Osteoblast (primary cell): Measurements from ENCODE around the gene CXCL12. TPM values are rescaled to one million over a fixed set of nuclear protein-coding genes. Genes with fewer than 3 reads are reported as not detected.

Experiments
- DNase-seq: peaks from one replicate; pipeline ENCODE4 v3.0.0; 2011; ENCODE audit warnings: low spot score, mixed read lengths; ENCODE audit not compliant: insufficient read length; ENCODE audit errors: missing footprints
- H2AFZ ChIP-seq: 2 replicates; pipeline ENCODE4 v1.6.0; 2011; ENCODE audit warnings: mild to moderate bottlenecking, low read length
- H3K27ac ChIP-seq: 2 replicates; pipeline ENCODE4 v1.5.1; 2011; ENCODE audit warnings: mild to moderate bottlenecking, low read depth, low read length, moderate library complexity
- H3K27me3 ChIP-seq: 2 replicates; pipeline ENCODE4 v1.6.0; 2012; ENCODE audit warnings: mild to moderate bottlenecking, control low read depth, inconsistent platforms, low read length, moderate library complexity; ENCODE audit not compliant: insufficient read depth
- H3K36me3 ChIP-seq: 2 replicates; pipeline ENCODE4 v1.5.1; 2011; ENCODE audit warnings: mild to moderate bottlenecking, low read length, control low read depth, moderate library complexity; ENCODE audit not compliant: insufficient read depth
- H3K4me1 ChIP-seq: 2 replicates; pipeline ENCODE4 v1.5.1; 2011; ENCODE audit warnings: mild to moderate bottlenecking, low read length, control low read depth, moderate library complexity; ENCODE audit not compliant: insufficient read depth
- H3K4me2 ChIP-seq: 2 replicates; pipeline ENCODE4 v1.6.0; 2011; ENCODE audit warnings: mild to moderate bottlenecking, low read length; ENCODE audit not compliant: insufficient read depth
- H3K4me3 ChIP-seq: fragments of 200-600 bp; sonication (generic); 3 replicates; pipeline ENCODE4 v1.5.1; 2012; ENCODE audit warnings: mild to moderate bottlenecking, low read length, inconsistent platforms; ENCODE audit not compliant: insufficient read depth
- H3K79me2 ChIP-seq: 2 replicates; pipeline ENCODE4 v1.6.0; 2012; ENCODE audit warnings: mild to moderate bottlenecking, low read length, control low read depth, inconsistent platforms; ENCODE audit not compliant: insufficient read depth
- H3K9me3 ChIP-seq: 2 replicates; pipeline ENCODE4 v1.5.1; 2011; ENCODE audit warnings: low read depth, low read length, control low read depth
- H4K20me1 ChIP-seq: 2 replicates; pipeline ENCODE4 v1.6.0; 2012; ENCODE audit warnings: mild to moderate bottlenecking, low read length, control low read depth; ENCODE audit not compliant: insufficient read depth
- total RNA-seq: library from RNA; depleted of rRNA; stranded (reverse); fragments of >200 nt; gene quantifications from 2 replicates; pipeline ENCODE4 v1.2.3, GENCODE V29; 2012
- TF ChIP-seq, protein P1 (sequence below): IDR thresholded peaks from 2 replicates; pipeline ENCODE4 v1.5.1; 2011; ENCODE audit warnings: mild to moderate bottlenecking, low read depth, low read length, moderate library complexity; ENCODE audit errors: extremely low read depth

The CXCL12 gene
- total RNA-seq, 1 donor = 288 TPM

GRCh38 chr10:44382981-44383748 is 1.7 kb downstream of the CXCL12 start:
- Histone ChIP-seq H3K4me1 (peaks cover 20% of the 10 kb centered on the region), H3K9me3 (no peaks in the 10 kb centered on the region), H3K4me2 (peak overlapping the region; percentile 96), H3K27ac (peak overlapping the region; percentile 76), H3K27me3 (no peaks in the 10 kb centered on the region), H2AFZ (peak overlapping the region; percentile 23), H3K36me3 (peaks cover 40% of the 10 kb centered on the region), H3K79me2 (peaks cover 67% of the 10 kb centered on the region), H3K4me3 (peak overlapping the region; percentile 88), H4K20me1 (peaks cover 51% of the 10 kb centered on the region)
- DNase-seq = peak; percentile 85
- TF ChIP-seq, protein P1, sequence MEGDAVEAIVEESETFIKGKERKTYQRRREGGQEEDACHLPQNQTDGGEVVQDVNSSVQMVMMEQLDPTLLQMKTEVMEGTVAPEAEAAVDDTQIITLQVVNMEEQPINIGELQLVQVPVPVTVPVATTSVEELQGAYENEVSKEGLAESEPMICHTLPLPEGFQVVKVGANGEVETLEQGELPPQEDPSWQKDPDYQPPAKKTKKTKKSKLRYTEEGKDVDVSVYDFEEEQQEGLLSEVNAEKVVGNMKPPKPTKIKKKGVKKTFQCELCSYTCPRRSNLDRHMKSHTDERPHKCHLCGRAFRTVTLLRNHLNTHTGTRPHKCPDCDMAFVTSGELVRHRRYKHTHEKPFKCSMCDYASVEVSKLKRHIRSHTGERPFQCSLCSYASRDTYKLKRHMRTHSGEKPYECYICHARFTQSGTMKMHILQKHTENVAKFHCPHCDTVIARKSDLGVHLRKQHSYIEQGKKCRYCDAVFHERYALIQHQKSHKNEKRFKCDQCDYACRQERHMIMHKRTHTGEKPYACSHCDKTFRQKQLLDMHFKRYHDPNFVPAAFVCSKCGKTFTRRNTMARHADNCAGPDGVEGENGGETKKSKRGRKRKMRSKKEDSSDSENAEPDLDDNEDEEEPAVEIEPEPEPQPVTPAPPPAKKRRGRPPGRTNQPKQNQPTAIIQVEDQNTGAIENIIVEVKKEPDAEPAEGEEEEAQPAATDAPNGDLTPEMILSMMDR = no peak

- H4K20me1 ChIP-seq = peaks cover 60% of the 10 kb centered on the region
- H3K4me3 ChIP-seq = peak overlapping the region; percentile 88
- peak overlapping the region; percentile 96 for H3K4me2 ChIP-seq
- no peaks in the 10 kb centered on the region for H3K27me3 ChIP-seq
- no peaks in the 10 kb centered on the region for H3K9me3 ChIP-seq
- H3K79me2 ChIP-seq = peaks cover 76% of the 10 kb centered on the region
- peaks cover 48% of the 10 kb centered on the region for H3K36me3 ChIP-seq
- H3K27ac ChIP-seq = peak overlapping the region; percentile 76
- TF ChIP-seq, protein P1 = no peak
- peaks cover 20% of the 10 kb centered on the region for H3K4me1 ChIP-seq
- no peak overlapping the region for H2AFZ ChIP-seq
- DNase-seq = peak; percentile 92
Observed at GRCh38 chr10:44382131-44382858, 2.6 kb downstream of the CXCL12 start.

- Histone ChIP-seq H4K20me1 (peaks cover 65% of the 10 kb centered on the region), H3K36me3 (peaks cover 61% of the 10 kb centered on the region), H2AFZ (no peak overlapping the region), H3K27ac (peak overlapping the region; percentile 36), H3K4me3 (peak overlapping the region; percentile 42), H3K79me2 (peaks cover 76% of the 10 kb centered on the region), H3K4me2 (peak overlapping the region; percentile 96), H3K27me3 (no peaks in the 10 kb centered on the region), H3K4me1 (peaks cover 17% of the 10 kb centered on the region), H3K9me3 (no peaks in the 10 kb centered on the region)
- TF ChIP-seq, protein P1 = no peak
- peak; percentile 46 for DNase-seq
Observed at GRCh38 chr10:44380829-44381600, 3.9 kb downstream of the CXCL12 start.
